Measurements from ENCODE around the gene OR4D9.
"Not testable (repeated sequence)": the region's sequence is repeated elsewhere in the genome, so short reads cannot be mapped to it uniquely, and the experiment has no call there.

OR4D9 gene

DNA sequence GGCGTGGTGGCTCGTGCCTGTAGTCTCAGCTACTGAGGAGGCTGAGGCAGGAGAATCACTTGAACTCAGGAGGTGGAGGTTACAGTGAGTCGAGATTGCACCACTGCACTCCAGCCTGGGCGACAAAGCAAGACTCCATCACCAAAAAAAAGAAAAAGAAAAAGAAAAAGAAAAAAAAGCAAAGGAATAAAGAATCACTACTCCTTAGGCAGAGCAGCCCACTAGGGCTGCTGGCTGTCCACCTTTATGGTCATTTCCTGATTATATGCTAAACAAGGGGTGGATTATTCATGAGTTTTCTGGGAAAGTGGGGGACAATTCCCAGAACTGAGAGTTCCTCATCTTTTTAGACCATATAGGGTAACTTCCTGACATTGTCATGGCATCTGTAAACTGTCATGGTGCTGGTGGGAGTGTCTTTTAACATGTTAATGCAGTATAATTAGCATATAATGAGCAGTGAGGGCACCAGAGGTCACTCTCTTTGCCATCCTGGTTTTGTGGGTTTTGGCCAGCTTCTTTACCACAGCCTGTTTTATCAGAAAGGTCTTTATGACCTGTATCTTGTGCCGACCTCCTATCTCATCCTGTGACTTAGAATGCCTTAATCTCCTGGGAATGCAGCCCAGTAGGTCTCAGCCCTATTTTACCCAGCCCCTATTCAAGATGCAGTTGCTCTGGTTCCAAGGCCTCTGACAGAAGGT is 36.4 kb downstream of the OR4D9 start:
- not testable (repeated sequence) for H3K4me3 ChIP-seq (ENCODE audit: low read depth, low read length); DNase-seq (ENCODE audit: low read depth)

DNA sequence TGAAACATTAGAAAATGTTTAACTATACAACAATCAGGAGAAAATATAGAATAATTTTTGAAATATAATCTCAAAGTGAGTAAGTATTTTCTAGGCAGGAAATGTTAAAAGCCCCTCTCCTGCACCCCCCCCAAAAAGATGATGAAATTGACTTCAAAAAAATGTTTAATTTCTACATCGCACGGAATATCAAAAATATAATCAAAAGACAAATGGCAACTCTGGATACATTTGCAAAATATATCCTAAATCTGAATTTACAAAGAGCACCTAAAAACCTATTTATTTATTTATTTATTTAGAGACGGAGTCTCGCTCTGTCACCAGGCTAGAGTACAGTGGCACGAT is 36.9 kb downstream of the OR4D9 start:
- no peak for DNase-seq (ENCODE audit: low read depth)

DNA sequence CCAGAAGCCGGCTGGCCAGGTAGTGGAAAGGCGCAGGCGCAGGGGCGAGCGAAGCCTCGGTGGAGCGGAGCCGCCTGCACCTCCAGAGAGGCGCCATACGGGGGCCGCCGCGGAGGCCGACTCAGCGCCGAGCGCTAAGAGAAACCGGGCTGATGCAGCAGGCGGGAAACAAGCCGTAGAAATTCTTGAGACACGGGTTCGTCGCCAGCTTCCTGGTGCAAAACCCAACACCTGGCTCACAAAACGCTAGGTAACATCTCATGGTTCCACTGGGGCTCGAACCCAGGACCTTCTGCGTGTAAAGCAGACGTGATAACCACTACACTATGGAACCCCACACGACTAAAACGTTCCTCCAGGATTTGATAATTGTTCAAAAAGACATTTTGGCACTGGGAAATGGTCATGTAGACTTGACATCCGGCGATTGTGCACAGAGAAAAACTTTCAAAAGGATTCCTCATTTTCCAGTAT is 39.1 kb downstream of the OR4D9 start:
- DNase-seq (ENCODE audit: low read depth), result peak; percentile 80
- peak overlapping the region; percentile 80 for H3K4me3 ChIP-seq (ENCODE audit: low read depth, low read length)

More for the DNA sequence above, 36.9 kb downstream of the OR4D9 start:
- no peak overlapping the region for H3K4me3 ChIP-seq (ENCODE audit: low read depth, low read length)

DNA sequence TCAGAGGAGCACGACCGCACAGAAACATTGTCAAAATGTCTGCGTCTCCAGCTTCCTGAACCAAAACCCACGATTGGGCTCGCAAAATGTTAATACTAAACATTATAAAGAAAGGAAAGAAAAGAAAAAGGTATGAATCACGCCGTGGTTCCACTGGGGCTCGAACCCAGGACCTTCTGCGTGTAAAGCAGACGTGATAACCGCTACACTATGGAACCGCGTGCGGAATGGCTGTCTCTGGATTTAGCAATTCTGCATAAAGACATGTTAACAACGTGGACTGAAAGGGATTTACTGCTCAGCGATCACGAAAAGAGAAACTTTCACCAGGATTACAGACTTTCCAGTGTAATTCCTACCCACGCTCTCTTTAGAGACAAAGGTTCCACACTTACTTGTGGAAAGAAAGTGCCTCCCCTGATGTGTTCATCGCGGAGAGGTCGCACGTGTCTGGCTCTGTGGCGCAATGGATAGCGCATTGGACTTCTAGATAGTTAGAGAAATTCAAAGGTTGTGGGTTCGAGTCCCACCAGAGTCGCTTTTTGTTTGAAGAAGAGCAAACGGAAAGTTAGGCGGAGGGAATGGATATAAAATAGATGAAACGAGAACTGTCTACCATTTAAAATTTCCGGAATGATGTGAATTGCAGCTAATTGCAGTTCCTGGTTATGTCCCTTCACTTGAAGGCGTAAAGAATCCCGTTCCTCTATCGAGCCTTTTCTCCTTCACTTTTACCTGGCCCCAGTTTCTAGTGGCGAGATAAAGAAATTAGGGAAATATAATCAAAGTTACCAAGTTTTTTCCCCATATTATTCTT is 39.7 kb downstream of the OR4D9 start:
- H3K4me3 ChIP-seq (ENCODE audit: low read depth, low read length), result peak overlapping the region; percentile 80
- DNase-seq (ENCODE audit: low read depth), result peak; percentile 64

DNA sequence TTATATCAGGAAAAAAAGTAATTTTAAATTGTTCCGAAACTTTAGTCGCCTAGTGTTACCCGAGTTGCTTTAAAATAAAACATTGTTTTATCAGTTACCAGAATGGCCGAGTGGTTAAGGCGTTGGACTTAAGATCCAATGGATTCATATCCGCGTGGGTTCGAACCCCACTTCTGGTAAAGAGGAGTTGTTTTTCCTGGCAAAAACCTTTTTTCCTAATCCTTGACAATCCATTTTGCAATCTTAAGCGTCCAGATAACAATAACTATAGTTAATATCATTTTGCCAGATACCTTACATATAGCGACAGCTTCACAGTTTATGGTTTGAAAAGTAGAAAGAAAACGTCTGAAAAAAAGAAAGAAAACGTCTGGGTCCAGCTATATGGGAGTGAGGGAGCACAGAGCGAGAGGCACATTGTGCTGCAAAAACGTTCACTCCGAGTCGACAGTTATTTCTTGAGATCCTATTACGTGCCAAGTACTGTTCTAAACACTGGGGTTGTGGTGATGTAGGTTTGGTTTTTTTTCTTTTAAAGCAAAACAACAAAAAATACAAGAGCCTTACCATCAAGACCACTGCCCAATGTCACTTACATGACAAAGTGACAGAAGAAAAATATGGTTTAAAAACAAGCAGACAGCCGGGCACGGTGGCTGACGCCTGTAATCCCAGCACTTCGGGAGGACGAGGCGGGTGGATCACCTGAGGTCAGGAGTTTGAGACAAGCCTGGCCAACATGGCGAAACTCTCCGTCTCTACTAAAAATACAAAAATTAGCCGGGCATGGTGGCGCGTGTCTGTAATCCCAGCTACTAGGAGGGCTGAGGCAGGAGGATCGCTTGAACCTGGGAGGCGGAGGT is 40.6 kb downstream of the OR4D9 start:
- DNase-seq (ENCODE audit: low read depth), result peak; percentile 55
- H3K4me3 ChIP-seq (ENCODE audit: low read depth, low read length), result peak overlapping the region; percentile 80

DNA sequence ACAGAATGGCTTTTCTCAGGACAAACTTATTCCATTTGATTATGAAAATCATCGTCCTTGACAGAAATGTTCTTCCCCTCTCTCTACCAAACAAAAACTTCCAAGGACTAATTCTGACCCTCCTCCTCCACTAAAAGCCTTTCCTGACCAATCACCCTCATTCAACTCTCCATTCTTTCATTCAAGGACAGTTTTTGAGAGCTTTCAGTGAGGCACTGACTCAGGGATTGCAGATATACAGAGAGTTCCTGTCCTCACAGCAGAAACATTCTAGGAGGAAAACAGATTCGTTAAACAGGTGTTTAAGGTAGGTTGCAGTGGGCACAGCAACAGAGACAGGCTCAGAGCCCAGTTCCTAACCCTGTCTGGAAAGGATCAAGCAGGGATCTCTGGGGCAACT is 41.5 kb downstream of the OR4D9 start:
- DNase-seq (ENCODE audit: low read depth), result no peak
- no peak overlapping the region for H3K4me3 ChIP-seq (ENCODE audit: low read depth, low read length)

DNA sequence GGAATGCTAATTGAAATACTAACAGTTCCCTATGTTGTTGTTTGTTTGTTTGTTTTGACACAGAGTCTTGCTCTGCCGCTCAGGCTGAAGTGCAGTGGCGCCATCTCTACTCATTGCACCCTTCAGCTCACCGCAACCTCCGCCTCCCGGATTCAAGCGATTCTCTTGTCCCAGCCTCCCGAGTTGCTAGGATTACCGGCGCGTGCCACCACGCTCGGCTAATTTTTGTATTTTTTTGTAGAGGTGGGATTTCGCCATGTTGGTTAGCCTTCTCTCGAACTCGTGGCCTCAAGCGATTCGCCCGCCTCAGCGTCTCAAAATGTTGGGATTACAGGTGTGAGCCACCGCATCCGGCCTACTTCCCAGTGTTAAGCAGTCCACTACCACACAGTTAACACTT is 42.0 kb downstream of the OR4D9 start:
- H3K4me3 ChIP-seq (ENCODE audit: low read depth, low read length), result no peak overlapping the region
- no peak for DNase-seq (ENCODE audit: low read depth)

DNA sequence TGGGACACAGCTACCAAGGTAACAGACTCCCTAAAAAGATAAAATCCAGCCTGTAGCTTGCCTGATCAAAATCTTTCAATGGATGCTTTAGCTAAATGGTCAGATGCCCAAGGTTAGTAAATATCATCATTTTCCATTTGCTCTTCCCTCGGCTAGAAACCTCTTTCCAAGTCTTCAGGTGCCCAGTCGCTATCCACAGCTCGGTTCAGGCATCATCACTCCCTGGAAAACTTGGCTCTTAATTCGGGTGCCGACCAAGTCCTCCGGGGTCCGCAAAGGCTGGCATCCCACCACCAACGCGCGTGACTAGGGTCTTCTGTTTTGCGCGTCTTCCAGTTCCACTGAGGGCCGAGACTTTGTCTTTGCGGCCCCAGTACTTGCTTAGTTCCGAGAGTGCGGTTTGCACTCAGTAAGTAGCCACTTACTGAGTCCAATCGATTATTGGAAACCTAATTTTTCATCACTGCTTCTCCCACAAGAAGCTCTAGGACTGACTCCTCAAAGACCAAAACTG is 44.3 kb downstream of the OR4D9 start:
- no peak for DNase-seq (ENCODE audit: low read depth)
- H3K4me3 ChIP-seq (ENCODE audit: low read depth, low read length), result peak overlapping the region; percentile 48

DNA sequence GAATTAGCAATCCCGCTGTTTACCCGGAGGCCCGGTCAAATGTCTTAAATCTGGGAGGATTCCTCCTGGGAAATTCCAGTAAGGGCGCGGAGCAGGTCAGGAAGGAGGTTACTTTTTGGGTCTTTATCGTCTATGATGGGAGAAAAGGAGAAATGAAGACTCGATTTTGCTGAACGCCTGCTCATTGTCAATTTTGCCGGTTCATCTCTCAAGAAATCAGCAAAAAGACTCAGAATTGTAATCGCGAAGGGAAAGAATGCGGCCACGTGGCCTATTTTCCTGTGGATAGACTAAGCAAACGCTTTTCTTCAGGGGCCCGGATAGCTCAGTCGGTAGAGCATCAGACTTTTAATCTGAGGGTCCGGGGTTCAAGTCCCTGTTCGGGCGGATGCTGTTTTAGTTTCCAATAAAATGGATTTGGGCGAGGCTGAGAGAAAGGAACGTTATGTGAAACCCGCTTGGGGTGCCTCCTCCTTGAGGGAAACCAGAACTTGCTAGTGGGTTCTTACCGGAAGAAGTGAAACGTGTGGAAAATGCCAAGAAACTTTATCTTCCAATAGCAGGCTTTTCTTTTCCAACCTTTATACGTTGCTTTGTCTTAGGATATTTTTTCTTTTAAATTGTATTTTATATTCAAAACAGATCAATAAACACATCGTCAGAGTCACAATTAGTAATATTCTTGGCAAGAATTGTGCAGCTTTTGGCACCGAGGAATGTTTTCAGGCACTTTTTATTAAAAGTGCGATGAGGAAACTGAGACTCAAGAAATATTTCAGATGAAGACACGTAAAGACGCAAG is 45.0 kb downstream of the OR4D9 start:
- peak overlapping the region; percentile 48 for H3K4me3 ChIP-seq (ENCODE audit: low read depth, low read length)
- peak; percentile 61 for DNase-seq (ENCODE audit: low read depth)

DNA sequence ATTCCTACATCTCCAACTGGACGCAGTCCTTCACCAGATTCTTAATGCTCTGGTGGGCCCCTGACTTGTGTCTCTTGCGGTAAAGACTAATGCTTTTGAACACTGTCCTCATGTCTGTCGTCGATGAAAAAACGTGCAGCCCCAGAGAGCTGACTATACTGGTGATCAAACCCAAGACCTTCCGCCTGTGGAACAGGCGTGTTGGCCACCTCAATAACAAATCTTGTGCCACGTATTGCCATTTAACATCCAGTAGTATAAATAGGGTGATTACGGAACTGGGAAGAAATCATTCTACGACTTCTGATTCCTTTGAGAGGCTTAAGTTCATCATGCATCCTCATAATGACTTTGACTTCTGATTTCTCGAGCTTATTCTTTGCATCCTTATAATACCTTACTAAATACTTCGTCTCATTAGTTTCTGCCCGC is 45.6 kb downstream of the OR4D9 start:
- H3K4me3 ChIP-seq (ENCODE audit: low read depth, low read length), result peak overlapping the region; percentile 48
- DNase-seq (ENCODE audit: low read depth), result peak; percentile 10

DNA sequence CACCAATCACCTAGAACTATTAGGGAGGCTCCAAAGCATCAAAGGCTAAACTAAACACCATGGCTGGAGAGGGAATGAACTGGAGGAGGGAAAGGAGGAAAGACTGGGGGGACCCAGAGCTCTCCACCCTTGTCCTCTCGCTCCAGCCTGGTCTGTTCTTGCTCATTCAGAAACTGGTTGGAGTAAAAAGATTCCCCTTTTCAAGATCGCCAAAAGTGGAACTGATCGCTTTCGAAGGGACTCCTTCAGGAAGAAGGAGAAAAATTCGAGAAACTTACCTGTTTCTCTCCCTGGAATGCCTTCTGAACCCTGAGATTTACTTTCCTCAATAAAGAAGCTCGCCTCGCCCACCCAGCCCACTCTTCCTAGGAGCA is 46.9 kb downstream of the OR4D9 start:
- no peak for DNase-seq (ENCODE audit: low read depth)
- H3K4me3 ChIP-seq (ENCODE audit: low read depth, low read length), result no peak overlapping the region

DNA sequence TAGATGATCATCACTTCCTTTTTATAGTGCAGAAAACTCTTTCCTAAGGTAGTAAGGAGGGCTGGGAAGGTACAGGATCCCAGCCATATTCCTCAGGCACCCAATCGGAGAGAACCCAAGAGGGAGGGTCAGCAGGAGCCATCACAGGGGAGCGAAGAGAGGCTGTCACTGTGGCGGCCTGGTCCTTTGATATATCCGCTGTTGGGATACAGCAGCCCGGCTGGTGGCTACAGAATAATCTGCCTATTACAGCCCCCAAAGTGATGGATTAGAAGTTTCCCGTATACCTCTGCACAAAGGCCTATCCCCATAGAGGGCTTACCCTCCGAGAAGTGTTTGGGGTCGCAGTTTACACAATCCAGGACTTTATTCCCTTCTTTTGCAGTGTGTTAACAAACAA is 48.5 kb downstream of the OR4D9 start:
- H3K4me3 ChIP-seq (ENCODE audit: low read depth, low read length), result peak overlapping the region; percentile 97
- DNase-seq (ENCODE audit: low read depth), result no peak

DNA sequence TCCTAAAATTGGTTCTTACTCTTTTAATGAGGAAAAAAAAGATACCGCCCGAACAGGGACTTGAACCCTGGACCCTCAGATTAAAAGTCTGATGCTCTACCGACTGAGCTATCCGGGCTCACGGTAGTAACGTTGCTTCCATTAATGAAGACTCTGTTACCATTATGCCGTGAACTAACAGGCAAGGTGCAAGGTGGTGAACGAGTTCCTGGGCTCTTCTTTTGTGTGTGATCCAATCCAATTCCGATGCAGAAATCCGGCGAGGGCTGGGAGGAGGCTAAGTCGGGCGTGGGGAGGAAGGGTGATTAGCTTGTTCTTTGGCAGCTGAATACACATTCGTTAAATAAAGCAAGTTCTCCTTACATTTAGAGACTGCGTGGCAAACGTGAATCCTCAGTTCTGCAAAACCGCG is 49.0 kb downstream of the OR4D9 start:
- DNase-seq (ENCODE audit: low read depth), result peak; percentile 20
- peak overlapping the region; percentile 97 for H3K4me3 ChIP-seq (ENCODE audit: low read depth, low read length)

DNA sequence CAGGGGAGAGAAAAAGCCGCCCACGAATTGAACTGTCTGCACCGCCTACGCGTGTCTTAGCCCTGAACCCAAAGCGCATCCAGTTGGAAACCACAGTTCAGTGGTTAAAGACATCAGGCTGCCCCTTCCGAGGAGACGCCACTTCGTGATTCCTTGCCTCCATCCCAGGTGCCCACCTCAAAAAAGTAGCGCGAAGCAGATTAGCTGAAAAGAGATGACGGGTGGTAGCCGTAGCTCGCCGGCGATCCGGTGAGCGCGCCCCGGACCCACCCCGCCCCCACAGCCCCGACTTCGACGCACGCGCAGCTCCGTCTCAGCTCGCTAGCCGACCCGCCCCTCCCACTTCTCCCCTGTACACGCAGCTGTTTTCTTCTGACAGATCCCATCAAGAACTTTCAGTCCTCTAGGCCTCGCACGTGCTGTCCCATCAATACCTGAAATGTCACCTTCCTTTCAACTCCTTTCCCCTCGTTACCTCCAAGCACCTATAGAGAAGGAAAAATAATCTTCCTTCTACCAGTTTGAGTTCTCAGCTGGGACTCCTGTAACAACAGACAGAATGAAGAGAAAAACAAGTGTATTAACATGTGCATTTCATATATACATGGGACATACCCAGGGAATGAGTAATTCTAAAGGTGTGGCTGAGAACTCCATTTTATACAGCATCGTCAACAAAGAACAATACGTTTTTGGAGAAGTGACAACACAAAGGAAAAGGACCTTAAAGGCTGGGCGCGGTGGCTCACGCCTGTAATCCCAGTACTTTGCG is 49.5 kb downstream of the OR4D9 start:
- peak overlapping the region; percentile 97 for H3K4me3 ChIP-seq (ENCODE audit: low read depth, low read length)
- DNase-seq (ENCODE audit: low read depth), result peak; percentile 45

DNA sequence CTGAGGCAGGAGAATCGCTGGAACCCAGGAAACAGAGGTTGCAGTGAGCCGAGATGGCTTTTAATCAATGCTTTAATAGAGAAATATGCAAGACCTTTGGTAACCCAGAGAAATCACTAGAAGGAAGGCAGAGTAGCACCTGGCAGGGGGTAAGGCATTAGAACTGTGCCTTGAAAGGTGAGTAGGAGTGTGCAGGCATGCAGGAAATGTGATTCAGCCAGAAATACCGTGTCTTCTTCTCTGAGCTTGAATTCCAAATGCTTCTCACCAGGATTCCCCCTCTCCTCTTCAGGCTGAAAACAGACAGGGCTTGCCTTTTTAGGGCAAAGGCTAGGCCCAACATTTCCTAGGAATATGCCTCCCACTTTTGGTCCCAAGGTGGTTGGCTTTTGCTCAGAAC is 51.0 kb downstream of the OR4D9 start:
- no peak overlapping the region for H3K4me3 ChIP-seq (ENCODE audit: low read depth, low read length)
- DNase-seq (ENCODE audit: low read depth), result no peak
